ENCODE data around the gene SMAD3.

Gene SMAD3

DNA sequence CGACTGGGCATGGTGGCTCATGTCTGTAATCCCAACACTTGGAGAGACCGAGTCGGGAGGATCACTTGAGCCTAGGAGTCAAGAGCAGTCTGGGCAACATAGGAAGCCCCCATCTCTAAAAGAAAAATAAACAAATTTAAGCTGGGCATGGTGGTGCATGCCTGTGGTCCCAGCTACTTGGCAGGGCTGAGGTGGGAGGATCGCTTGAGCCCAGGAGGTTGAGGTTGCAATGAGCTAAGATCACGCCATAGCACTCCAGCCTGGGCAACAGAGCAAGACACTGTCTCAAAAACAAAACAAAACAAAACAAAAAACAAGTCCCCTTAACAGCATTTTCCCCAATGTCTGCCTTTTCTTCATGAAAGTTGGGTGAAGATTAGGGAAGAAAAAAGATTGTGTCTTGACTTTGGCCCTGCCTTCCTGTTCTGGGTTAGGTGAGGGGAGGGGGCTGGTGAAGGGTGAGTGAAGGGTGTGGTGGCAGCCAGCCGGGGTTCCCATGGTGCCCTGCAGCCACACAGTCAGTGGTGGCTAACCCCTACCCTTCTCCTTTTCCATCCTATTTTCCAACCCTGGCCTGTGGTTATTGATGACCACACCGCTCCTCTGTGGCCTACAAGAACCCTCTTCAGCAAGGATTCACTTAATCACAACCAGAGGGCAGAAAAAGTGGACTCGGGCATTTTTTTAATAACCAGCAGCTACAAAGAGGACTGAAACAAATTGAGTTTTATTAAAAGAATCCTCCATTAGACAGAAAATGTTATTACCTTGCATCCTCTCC lies 28.4 kb upstream of the SMAD3 start:
- Histone ChIP-seq H3K4me1 (ENCODE audit: insufficient read depth, low read length) (no peaks in the 10 kb centered on the region), H3K9ac (ENCODE audit: low read depth, low read length) (no peak overlapping the region), H3K4me3 (ENCODE audit: low read depth in 1 of 2, low read length in 2 of 2) (no peak overlapping the region), H3K27me3 (ENCODE audit: insufficient read depth, low read length, poor library complexity) (peaks cover 8% of the 10 kb centered on the region), H3K9me3 (ENCODE audit: insufficient read depth, low read length, severe bottlenecking) (no peaks in the 10 kb centered on the region), H3K79me2 (ENCODE audit: insufficient read depth, low read length) (no peaks in the 10 kb centered on the region), H3K4me2 (ENCODE audit: insufficient read depth, low read length) (no peak overlapping the region), H2AFZ (ENCODE audit: low read depth, low read length) (no peak overlapping the region), H4K20me1 (ENCODE audit: insufficient read depth, low read length) (no peaks in the 10 kb centered on the region), H3K36me3 (ENCODE audit: insufficient read depth, low read length) (no peaks in the 10 kb centered on the region), H3K27ac (ENCODE audit: low read length) (no peak overlapping the region)
- ATAC-seq (ENCODE audit: insufficient read depth, low read depth) = no peak
- TF ChIP-seq, protein P1, sequence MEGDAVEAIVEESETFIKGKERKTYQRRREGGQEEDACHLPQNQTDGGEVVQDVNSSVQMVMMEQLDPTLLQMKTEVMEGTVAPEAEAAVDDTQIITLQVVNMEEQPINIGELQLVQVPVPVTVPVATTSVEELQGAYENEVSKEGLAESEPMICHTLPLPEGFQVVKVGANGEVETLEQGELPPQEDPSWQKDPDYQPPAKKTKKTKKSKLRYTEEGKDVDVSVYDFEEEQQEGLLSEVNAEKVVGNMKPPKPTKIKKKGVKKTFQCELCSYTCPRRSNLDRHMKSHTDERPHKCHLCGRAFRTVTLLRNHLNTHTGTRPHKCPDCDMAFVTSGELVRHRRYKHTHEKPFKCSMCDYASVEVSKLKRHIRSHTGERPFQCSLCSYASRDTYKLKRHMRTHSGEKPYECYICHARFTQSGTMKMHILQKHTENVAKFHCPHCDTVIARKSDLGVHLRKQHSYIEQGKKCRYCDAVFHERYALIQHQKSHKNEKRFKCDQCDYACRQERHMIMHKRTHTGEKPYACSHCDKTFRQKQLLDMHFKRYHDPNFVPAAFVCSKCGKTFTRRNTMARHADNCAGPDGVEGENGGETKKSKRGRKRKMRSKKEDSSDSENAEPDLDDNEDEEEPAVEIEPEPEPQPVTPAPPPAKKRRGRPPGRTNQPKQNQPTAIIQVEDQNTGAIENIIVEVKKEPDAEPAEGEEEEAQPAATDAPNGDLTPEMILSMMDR (IDR thresholded peaks at IDR 0.05; ENCODE audit: borderline replicate concordance, extremely low read depth, low read length, poor library complexity, severe bottlenecking) = no peak
- TF ChIP-seq EZH2 (IDR thresholded peaks at IDR 0.05; ENCODE audit: borderline replicate concordance, low read depth, low read length, severe bottlenecking) = no peak
- DNase-seq = no peak

DNA sequence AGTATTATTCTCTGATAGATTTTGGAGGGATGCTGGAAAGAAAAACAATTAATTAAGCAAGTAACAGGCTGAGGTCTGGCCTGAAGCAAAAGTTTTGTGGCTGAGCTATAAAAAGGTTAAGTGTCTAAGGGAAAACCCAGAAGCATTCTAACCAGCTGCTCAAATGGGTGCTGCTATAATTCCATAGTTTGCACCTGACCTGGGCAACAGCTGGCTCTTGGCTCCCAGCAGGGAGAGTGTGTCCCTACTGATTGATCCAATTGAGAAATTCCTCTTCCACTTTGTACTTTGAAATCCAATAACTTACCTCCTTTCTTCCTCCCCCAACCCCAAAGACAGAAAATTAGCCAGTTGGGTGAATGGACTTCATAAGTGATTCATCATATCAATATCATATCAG lies 27.7 kb upstream of the SMAD3 start:
- ATAC-seq (ENCODE audit: insufficient read depth, low read depth) (no peak), DNase-seq (no peak)
- Histone ChIP-seq H3K4me2 (ENCODE audit: insufficient read depth, low read length) (no peak overlapping the region), H4K20me1 (ENCODE audit: insufficient read depth, low read length) (no peaks in the 10 kb centered on the region), H3K36me3 (ENCODE audit: insufficient read depth, low read length) (no peaks in the 10 kb centered on the region), H3K79me2 (ENCODE audit: insufficient read depth, low read length) (no peaks in the 10 kb centered on the region), H3K27me3 (ENCODE audit: insufficient read depth, low read length, poor library complexity) (peaks cover 7% of the 10 kb centered on the region), H3K4me3 (ENCODE audit: low read depth in 1 of 2, low read length in 2 of 2) (no peak overlapping the region), H3K9me3 (ENCODE audit: insufficient read depth, low read length, severe bottlenecking) (no peaks in the 10 kb centered on the region), H2AFZ (ENCODE audit: low read depth, low read length) (no peak overlapping the region), H3K9ac (ENCODE audit: low read depth, low read length) (no peak overlapping the region), H3K4me1 (ENCODE audit: insufficient read depth, low read length) (no peaks in the 10 kb centered on the region), H3K27ac (ENCODE audit: low read length) (no peak overlapping the region)
- TF ChIP-seq, protein P1 (IDR thresholded peaks at IDR 0.05; ENCODE audit: borderline replicate concordance, extremely low read depth, low read length, poor library complexity, severe bottlenecking) = no peak
- no peak for TF ChIP-seq EZH2 (IDR thresholded peaks at IDR 0.05; ENCODE audit: borderline replicate concordance, low read depth, low read length, severe bottlenecking)

DNA sequence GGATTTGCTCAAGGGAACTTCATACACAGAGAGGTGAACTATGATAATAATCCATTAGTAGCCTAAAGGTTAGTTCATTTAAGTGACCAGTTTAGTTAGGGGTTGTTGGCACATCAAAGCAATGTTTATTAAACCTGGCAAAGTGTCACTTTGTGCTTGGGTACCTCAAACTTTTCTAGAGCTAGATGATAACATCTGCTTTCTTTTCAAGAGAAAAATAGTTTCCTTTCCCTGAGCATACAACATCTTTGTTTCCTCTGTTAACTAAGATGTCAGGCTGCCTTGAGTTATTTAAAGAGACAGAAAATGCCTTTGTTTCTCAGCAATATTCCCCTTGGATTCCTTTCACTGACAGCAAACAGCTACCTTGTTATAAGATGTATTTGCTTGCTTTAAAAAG lies 26.7 kb upstream of the SMAD3 start:
- TF ChIP-seq EZH2 (IDR thresholded peaks at IDR 0.05; ENCODE audit: borderline replicate concordance, low read depth, low read length, severe bottlenecking) = no peak
- TF ChIP-seq, protein P1 (IDR thresholded peaks at IDR 0.05; ENCODE audit: borderline replicate concordance, extremely low read depth, low read length, poor library complexity, severe bottlenecking) = no peak
- Histone ChIP-seq H3K9me3 (ENCODE audit: insufficient read depth, low read length, severe bottlenecking) (no peaks in the 10 kb centered on the region), H3K27ac (ENCODE audit: low read length) (no peak overlapping the region), H3K27me3 (ENCODE audit: insufficient read depth, low read length, poor library complexity) (peaks cover 5% of the 10 kb centered on the region), H3K4me3 (ENCODE audit: low read depth in 1 of 2, low read length in 2 of 2) (no peak overlapping the region), H3K4me1 (ENCODE audit: insufficient read depth, low read length) (no peaks in the 10 kb centered on the region), H3K9ac (ENCODE audit: low read depth, low read length) (no peak overlapping the region), H3K79me2 (ENCODE audit: insufficient read depth, low read length) (no peaks in the 10 kb centered on the region), H4K20me1 (ENCODE audit: insufficient read depth, low read length) (no peaks in the 10 kb centered on the region), H2AFZ (ENCODE audit: low read depth, low read length) (no peak overlapping the region), H3K4me2 (ENCODE audit: insufficient read depth, low read length) (no peak overlapping the region), H3K36me3 (ENCODE audit: insufficient read depth, low read length) (no peaks in the 10 kb centered on the region)
- ATAC-seq (ENCODE audit: insufficient read depth, low read depth) (no peak), DNase-seq (no peak)
